Activated CD4-positive, alpha-beta T cell treated with anti-CD3 and anti-CD28 coated beads, Interleukin-2, Interleukin-4, amounts not matched to agents 100 ng/mL and 50 ng/mL, durations not matched to agents 16 hours and 8 hours (primary cell): ENCODE data around the gene GYPA.
"Not testable (repeated sequence)": the region's sequence is repeated elsewhere in the genome, so short reads cannot be mapped to it uniquely, and the experiment has no call there.

Experiments
- DNase-seq: peaks from one replicate; pipeline ENCODE4 v3.0.0-alpha.2; 2020; ENCODE audit warnings: low spot score

The GYPA gene

DNA sequence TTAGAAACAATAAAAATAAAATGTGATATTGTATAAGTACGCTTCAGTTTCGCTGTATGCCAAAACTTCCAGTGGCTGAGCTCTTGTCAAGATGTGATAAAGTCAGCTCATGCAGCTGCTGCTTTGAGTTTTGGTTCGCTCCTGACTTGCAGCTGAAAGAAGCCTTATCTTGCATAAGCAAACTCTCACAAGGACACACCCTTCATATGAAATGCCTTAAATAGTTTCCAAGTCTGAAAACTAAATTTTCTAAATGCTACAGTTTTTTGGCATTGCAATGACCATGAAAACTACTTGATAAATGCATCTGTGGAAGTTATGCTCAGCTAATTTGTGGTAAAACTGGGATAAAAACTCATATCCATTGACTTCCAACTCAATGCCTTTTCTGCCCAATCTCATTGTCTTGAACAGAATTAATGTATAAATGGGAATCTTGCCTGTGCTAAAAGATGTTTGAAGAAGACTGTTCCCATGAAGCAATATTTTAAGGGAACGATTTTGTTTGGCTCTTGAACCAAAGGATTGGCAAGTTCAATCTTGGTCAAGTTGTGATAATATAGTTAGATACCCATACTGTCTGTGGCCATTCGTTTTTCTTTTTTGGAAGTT is 11.7 kb downstream of the GYPA start:
- DNase-seq, result not testable (repeated sequence)

DNA sequence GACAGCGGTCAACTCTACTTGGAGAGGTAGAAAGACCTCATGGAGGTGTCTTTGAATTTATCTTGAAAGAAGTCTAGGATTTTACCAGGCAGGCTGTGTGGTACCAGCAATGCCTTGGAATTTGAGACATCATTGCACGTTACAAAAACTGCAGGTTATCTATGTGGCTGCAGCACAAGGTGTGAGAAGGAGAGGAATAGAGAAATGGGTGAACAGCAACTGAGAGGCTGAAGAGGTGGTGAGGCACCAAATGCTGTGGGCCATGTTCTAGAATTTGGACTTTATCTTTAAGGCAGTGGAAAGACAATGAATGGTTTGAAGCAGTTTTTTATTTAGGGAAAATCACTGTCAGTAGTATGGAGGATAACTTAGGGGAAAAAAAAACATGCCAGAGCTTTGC is 15.4 kb downstream of the GYPA start:
- not testable (repeated sequence) for DNase-seq

DNA sequence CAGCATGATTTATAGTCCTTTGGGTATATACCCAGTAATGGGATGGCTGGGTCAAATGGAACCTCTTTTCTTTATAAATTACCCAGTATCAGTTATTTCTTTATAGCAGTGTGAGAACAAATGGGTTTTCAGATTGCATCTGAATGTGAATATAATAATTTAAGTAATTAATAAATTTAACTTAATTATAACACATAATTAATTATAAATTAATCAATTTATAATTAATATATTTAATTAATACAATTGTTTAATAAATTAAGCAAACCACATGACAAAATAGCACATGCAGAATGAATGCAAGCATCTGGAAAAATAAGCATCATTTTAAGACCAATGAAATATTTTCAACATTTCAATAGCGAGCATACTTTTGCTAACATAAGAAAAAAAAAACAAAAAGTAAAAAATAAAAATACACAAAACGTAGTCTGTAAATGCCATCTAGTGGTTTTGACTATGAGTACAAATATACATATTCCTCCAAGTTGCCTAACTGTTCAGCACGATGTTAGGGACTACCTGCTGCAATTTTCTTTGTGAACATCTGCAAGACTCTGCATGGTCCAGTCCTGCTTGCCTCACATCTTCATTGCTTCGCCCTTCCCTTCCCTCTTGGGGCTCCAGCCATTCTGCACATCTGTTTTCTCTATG is 16.4 kb downstream of the GYPA start:
- not testable (repeated sequence) for DNase-seq

DNA sequence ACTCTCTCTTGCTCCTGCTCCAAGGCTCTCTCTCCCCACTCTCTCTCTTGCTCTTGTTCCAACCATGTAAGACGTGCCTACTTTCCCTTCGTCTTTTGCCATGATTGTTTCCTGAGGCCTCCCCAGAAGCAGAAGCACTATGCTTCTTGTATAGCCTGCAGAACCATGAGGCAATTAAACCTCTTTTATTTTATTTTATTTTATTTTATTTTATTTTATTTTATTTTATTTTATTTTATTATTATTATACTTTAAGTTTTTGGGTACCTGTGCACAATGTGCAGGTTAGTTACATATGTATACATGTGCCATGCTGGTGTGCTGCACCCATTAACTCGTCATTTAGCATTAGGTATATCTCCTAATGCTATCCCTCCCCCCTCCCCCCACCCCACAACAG is 17.2 kb downstream of the GYPA start:
- not testable (repeated sequence) for DNase-seq

DNA sequence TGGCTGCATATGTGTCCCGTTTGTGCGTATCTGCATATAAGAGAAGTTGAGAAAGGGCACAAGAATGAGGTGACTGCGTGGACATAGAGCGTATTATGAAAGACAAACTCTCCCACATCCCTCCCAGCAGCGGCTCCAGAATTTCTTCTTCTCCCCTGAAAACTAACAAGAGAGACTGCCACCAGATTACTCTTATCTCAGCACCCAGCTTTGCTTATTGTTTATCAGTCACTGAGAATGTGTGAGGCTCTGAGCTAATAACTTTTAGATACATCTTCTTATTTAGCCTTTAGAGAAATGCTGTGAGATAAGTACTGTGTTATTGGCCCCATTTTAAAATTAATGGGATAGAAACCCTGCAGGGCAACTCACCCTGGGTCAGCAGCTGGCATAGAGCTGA is 20.8 kb downstream of the GYPA start:
- DNase-seq, result not testable (repeated sequence)

DNA sequence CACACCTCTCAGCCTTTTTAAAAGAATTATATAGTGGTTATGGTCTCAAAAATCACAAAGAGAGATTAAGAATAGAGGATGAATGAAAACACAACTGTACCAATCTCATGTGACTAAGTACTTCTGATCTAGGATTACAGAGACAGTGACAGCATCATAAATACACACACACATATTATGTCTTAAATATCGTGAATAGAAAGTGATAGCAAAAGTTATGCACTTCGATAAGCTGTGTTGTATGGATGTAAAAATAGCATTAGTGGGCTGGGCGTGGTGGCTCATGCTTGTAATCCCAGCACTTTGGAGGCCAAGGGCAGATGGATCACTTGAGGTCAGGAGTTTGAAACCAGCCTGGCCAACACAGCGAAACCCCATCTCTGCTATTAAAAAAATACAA is 25.0 kb downstream of the GYPA start:
- no peak for DNase-seq

DNA sequence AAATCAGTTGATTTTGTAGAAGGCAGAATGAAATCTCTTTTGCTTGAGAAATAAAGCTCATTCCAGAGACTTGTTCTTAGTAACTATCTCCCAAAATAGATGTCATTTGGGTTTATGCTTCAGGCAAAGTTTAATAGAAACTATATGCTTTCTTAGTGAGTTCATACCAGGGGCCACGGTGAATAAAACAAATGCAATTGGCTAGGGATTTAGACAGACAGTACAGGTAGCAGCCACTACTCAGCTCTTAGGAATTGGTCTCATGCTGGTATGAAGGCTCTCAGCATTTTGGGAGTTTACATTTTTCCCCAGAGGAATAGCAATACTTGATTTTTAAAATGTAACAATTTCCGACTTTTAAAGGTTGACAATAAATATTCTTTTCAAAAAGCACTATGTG is 27.0 kb downstream of the GYPA start:
- no peak for DNase-seq

DNA sequence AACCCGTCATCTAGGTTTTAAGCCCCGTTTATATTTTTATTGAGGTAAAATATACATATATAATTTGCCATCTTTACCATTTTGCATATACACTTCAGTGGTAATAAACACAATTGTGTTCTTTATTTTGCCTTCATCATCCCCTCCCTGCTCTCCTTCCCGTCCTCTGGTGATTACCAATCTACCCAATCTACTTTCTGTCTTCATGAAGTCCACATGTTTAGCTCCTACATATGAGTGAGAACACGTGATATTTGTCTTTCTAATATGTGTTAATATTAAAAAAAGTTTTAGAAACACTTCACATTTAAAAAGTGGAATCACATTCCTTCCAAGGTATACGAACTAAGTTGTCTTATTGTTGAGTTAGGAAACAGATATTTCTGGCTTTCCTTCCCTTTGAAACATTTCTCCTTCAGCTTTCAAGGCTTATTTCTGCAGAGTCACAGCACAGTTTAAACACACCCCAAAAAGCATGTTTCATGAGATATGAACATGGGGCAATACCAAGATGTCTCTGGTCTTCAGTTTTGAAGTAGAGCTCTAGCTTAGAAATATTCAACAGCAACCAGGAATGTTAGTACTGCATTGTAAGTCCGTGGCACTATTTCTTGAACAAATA is 35.9 kb downstream of the GYPA start:
- DNase-seq, result no peak

DNA sequence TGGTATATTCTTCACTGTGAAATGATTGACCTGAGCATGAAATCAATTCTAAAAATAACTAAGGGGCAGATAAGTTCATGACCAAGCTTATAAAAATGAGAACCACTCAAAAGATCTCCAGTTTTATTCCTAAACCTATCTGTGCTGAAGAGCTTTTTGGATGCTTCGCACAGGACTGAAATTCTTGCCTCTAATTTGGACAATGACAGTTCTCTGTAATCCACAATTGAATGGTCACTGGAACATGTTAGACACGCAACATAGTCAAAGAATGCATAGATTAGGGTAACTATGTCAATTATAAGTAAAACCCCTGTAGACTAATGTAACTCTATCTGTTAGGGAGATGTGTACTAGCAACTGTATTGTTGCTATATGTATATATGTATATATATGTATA is 42.7 kb downstream of the GYPA start:
- not testable (repeated sequence) for DNase-seq

DNA sequence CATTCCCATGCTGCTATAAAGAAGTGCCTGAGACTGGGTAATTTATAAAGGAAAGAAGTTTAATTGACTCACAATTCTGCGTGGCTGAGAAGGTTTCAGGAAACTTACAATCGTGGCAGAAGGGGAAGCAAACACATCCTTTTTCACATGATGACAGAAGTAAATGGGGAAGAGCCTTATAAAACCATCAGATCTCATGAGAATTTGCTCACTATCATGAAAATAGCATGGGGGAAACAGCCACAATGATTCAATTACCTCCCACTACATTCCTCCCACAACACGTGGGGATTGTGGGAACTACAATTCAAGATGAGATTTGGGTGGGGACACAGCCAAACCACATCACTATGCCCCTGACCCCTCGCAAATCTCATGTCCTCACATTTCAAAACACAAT is 46.5 kb downstream of the GYPA start:
- not testable (repeated sequence) for DNase-seq

DNA sequence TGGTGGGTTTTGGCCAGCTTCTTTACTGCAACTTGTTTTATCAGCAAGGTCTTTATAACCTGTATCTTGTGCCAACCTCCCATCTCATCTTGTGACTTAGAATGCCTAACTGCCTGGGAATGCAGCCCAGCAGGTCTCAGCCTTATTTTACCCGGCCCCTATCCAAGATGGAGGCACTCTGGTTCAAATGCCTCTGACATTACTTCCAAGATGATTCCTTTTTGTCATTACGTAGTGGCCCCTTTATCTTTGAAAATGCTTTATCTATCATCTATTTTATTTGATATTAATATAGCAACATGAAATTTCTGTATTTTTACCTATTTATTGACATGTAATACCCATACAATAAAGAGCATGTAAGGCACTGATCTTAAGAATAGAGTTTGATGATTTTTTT is 49.3 kb downstream of the GYPA start:
- DNase-seq, result not testable (repeated sequence)

DNA sequence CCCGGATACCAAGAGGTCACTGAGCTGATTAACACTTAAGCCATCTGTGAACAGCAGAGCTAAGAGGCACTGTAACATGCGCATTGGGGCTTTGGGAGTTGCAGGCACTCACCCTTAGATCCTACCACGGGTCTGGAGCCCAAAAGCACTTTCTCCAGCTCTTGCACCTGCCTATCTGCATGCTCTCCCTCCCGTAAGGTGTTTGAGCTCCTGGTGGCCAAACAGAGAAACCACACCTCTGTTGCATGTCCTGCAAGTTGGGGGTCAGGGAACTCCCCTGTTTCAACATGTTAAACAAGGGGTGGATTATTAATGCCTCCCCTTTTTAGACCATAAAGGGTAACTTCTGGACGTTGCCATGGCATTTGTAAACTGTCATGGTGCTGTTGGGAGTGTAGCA is 49.8 kb downstream of the GYPA start:
- DNase-seq, result no peak

DNA sequence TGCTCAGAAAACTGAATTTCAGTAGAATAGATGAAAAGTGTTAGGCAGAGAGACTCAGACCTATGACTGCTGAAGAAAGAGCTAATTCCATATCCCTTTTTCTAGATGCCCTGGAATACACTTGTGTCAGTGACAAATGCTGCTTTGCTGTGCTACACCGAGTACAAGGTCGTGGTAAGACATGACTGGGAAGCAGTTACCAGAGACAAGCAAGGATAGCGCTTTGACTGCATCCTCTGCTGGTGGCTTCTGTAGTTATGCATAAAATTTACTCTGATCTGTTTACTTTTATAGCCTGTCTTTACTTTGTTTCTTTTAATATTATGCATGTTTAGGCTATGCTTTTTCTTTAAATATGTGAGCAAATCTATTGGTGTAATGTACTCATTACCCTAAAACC is 58.5 kb downstream of the GYPA start:
- DNase-seq, result not testable (repeated sequence)

DNA sequence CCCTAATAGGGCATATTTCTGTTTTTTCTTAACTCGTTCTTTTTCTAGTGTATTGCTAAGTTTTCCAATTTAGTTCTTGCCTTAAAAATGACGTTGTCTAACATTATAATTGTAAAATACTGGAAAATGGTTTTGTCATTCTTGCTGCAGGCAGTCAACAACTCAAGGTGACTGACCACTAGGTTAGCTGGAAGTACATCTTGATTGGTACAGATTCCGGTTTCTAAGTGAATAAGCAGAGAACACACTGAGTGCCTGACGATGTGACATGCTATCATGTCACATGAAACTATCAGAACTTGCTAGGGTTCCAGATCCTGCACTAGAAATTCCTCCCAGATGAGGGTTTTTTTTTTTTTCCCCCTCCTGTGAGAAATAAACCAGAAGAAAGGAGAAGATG is 60.4 kb downstream of the GYPA start:
- DNase-seq, result not testable (repeated sequence)

DNA sequence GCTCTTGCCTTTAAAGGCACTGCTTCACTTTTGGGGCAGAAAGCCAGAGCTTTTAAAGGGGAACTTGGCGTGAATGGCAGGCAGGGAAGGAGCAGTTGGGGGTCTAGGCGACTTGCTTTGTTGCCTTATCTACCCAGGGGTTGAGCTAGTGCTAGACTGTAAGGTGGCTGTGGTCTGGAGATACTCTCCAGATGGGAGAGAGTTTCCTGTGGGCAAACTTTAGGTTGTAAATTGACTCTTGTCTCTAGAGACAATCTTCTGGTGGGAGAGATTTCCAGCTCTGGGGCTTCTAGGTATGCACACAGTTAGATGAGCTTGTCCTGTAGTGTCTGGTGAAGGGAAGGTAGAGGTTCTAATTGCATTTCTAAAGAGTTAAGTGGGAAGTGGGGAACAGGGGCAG is 61.8 kb downstream of the GYPA start:
- not testable (repeated sequence) for DNase-seq

DNA sequence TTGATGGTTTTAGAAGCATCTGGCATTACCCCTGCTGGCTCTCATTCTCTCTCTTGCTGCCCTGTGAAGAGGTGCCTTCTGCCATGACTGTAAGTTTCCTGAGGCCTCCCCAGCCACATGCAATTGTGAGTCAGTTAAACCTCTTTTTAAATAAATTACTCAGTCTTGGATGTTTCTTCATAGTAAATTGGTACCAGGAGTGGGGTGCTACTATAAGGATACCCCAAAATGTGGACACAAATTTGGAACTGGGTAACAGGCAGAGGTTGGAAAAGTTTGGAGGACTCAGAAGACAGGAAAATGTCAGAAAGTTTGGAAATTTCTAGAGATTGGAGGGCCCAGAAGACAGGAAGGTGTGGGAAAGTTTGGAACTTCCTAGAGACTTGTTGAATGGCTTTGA is 79.0 kb downstream of the GYPA start:
- not testable (repeated sequence) for DNase-seq

DNA sequence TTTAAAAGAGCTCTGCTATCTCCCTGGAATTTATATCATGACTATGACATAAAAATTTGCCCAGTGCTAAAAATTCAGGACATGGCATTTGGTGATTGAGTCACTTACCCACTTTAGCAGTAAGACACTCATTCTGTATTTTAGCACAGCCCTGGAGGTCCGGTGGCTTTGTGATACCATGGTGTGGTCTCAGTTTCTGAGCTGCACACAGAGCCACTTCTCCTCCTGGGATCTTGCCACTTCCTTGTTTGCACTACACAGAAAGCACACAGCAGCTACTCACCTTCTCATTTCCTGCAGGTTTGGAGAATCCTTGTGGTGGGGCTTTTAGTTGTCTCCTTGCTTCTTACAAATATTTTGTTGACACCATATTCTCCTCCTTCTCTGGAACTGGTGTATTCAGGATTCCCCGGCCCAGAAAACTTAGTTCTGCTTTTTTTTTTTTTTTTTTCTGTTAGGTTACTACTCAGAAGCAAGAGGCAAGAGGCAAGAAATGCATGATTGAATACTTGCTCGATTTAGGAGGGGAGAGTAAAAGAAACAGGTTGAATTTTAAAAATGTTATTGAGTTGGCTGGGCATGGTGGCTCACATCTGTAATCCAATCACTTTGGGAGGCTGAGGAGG is 80.2 kb downstream of the GYPA start:
- DNase-seq, result not testable (repeated sequence)
